Measurements from ENCODE around the gene PEF1. TPM values are rescaled to one million over a fixed set of nuclear protein-coding genes. Genes with fewer than 3 reads are reported as not detected.

Gene PEF1
- total and polyA plus RNA-seq, 2 donors (not counting 1 experiment from before 2014, with no cell fraction given): 36.7 to 49.4 TPM

- H3K79me2 ChIP-seq (ENCODE audit: control insufficient read depth, insufficient read depth, low read length): no peaks in the 10 kb centered on the region
- H3K4me1 ChIP-seq (ENCODE audit: control insufficient read depth in 2 of 2, insufficient read depth in 2 of 2, low read length in 2 of 2): no peaks in the 10 kb centered on the region
- peaks cover 16% of the 10 kb centered on the region for H3K27me3 Mint-ChIP-seq
- no peaks in the 10 kb centered on the region for H3K4me1 Mint-ChIP-seq
- DNase-seq (no peak), ATAC-seq (ENCODE audit: low read depth) (no peak)
- H3K9ac ChIP-seq (ENCODE audit: low read length): no peak overlapping the region
- H3K27me3 ChIP-seq (replicated peaks in 1 of 4; ENCODE audit: control extremely low read depth in 1 of 4, control insufficient read depth in 3 of 4, insufficient read depth in 4 of 4, low read length in 3 of 4): peaks cover 0 to 11% (median 0%) of the 10 kb centered on the region in 4 experiments
- no peak overlapping the region for H3K4me3 ChIP-seq (ENCODE audit: control extremely low read depth in 1 of 5, extremely low read depth in 1 of 5, insufficient read depth in 1 of 5, low read depth in 2 of 5, low read length in 4 of 5)
- intact Hi-C loops (cut with micrococcal nuclease): no loop called here
- ChIA-PET POLR2A (no interaction called here), CTCF (interaction anchor here (0.8 to 10.8 kb wide), 6 partner anchors 10 to 129 kb away, joined by 3 to 184 read pairs (median 4); no protein-coding TSS in a partner anchor)
- no peak overlapping the region for H2AFZ ChIP-seq (ENCODE audit: insufficient read depth, low read depth, low read length, poor library complexity, severe bottlenecking)
- no peak overlapping the region for H3K27ac ChIP-seq (ENCODE audit: low read length in 2 of 2)
- TF ChIP-seq CTCF (IDR thresholded peaks at IDR 0.05) (no peak), EZH2 (IDR thresholded peaks at IDR 0.05; ENCODE audit: borderline replicate concordance, insufficient read depth, low read depth, low read length, poor library complexity, severe bottlenecking) (no peak)
- no peaks in the 10 kb centered on the region for H3K9me3 ChIP-seq (ENCODE audit: control extremely low read depth in 1 of 3, control insufficient read depth in 2 of 3, insufficient read depth in 1 of 3, low read length in 2 of 3)
- no peak overlapping the region for H3K4me3 Mint-ChIP-seq
- no peaks in the 10 kb centered on the region for H4K20me1 ChIP-seq (ENCODE audit: control insufficient read depth, insufficient read depth, low read length, poor library complexity, severe bottlenecking)
- H3K4me2 ChIP-seq (replicated peaks; ENCODE audit: low read depth, low read length, poor library complexity, severe bottlenecking): no peak overlapping the region
- H3K27ac Mint-ChIP-seq: no peak overlapping the region
- no peaks in the 10 kb centered on the region for H3K9me3 Mint-ChIP-seq (ENCODE audit: insufficient read depth)
- WGBS (ENCODE audit: insufficient coverage): 95% methylated on average over 4 of the region's 4 CpGs
- H3K36me3 ChIP-seq (replicated peaks in 1 of 2; ENCODE audit: control extremely low read depth in 1 of 2, control insufficient read depth in 1 of 2, extremely low read depth in 1 of 2, insufficient read depth in 2 of 2, low read length in 1 of 2): no peaks in the 10 kb centered on the region
These were observed 16.3 kb upstream of the PEF1 start for GRCh38 chr1:31660871-31661455.

- Mint-ChIP-seq H3K27ac (no peak overlapping the region), H3K4me1 (no peaks in the 10 kb centered on the region), H3K27me3 (peaks cover 23% of the 10 kb centered on the region), H3K9me3 (ENCODE audit: insufficient read depth) (no peaks in the 10 kb centered on the region), H3K4me3 (no peak overlapping the region)
- WGBS (ENCODE audit: insufficient coverage): no CpG with 5 or more reads among the region's 3 CpGs
- Histone ChIP-seq H3K4me2 (replicated peaks; ENCODE audit: low read depth, low read length, poor library complexity, severe bottlenecking) (no peak overlapping the region), H3K27me3 (replicated peaks in 1 of 4; ENCODE audit: control extremely low read depth in 1 of 4, control insufficient read depth in 3 of 4, insufficient read depth in 4 of 4, low read length in 3 of 4) (peaks cover 0 to 11% (median 0%) of the 10 kb centered on the region in 4 experiments), H2AFZ (ENCODE audit: insufficient read depth, low read depth, low read length, poor library complexity, severe bottlenecking) (no peak overlapping the region), H3K4me1 (ENCODE audit: control insufficient read depth in 2 of 2, insufficient read depth in 2 of 2, low read length in 2 of 2) (no peaks in the 10 kb centered on the region), H4K20me1 (ENCODE audit: control insufficient read depth, insufficient read depth, low read length, poor library complexity, severe bottlenecking) (no peaks in the 10 kb centered on the region), H3K36me3 (replicated peaks in 1 of 2; ENCODE audit: control extremely low read depth in 1 of 2, control insufficient read depth in 1 of 2, extremely low read depth in 1 of 2, insufficient read depth in 2 of 2, low read length in 1 of 2) (no peaks in the 10 kb centered on the region), H3K4me3 (ENCODE audit: control extremely low read depth in 1 of 5, extremely low read depth in 1 of 5, insufficient read depth in 1 of 5, low read depth in 2 of 5, low read length in 4 of 5) (no peak overlapping the region), H3K79me2 (ENCODE audit: control insufficient read depth, insufficient read depth, low read length) (no peaks in the 10 kb centered on the region), H3K27ac (ENCODE audit: low read length in 2 of 2) (no peak overlapping the region), H3K9ac (ENCODE audit: low read length) (no peak overlapping the region), H3K9me3 (ENCODE audit: control extremely low read depth in 1 of 3, control insufficient read depth in 2 of 3, insufficient read depth in 1 of 3, low read length in 2 of 3) (no peaks in the 10 kb centered on the region)
- DNase-seq (no peak), ATAC-seq (ENCODE audit: low read depth) (no peak)
- intact Hi-C loops (cut with micrococcal nuclease): no loop called here
- no peak for TF ChIP-seq EZH2 (IDR thresholded peaks at IDR 0.05; ENCODE audit: borderline replicate concordance, insufficient read depth, low read depth, low read length, poor library complexity, severe bottlenecking)
- TF ChIP-seq CTCF (IDR thresholded peaks at IDR 0.05): no peak
- CTCF ChIA-PET: interaction anchor here (0.6 to 10.8 kb wide), 3 partner anchors 45 to 433 kb away, joined by 3 to 184 read pairs (median 3); no protein-coding TSS in a partner anchor
- POLR2A ChIA-PET: no interaction called here
These were observed 15.2 kb upstream of the PEF1 start for GRCh38 chr1:31659889-31660288.
